Measurements from ENCODE around the gene JADE1. TPM values are rescaled to one million over a fixed set of nuclear protein-coding genes. Genes with fewer than 3 reads are reported as not detected.
A peak's percentile ranks its signal among the peaks of the same experiment; 100 is the strongest.

JADE1 gene
- total and polyA plus RNA-seq, 12 donors: 18.4 to 66.7 (median 37.7) TPM

DNA sequence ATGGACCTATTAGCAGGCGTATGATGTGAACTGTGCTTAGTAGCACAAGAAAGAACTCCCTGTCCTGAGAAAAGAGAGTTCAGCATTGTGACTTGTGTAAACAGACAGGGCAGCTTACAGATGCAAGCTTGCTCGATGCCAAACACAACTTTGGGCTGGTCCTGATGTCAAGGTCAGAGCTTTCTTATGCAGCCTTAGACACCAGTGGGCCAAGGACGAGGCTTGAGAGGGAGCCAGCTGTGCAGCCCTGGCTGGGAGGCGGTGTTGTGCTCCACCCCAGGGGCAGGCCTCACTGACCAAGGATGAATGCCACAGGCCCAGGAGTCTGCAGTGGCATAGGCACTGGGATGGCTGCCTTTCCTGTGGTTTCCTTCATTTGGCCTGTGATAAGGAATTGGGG is 35.4 kb downstream of the JADE1 start:
- TF ChIP-seq, protein P1, sequence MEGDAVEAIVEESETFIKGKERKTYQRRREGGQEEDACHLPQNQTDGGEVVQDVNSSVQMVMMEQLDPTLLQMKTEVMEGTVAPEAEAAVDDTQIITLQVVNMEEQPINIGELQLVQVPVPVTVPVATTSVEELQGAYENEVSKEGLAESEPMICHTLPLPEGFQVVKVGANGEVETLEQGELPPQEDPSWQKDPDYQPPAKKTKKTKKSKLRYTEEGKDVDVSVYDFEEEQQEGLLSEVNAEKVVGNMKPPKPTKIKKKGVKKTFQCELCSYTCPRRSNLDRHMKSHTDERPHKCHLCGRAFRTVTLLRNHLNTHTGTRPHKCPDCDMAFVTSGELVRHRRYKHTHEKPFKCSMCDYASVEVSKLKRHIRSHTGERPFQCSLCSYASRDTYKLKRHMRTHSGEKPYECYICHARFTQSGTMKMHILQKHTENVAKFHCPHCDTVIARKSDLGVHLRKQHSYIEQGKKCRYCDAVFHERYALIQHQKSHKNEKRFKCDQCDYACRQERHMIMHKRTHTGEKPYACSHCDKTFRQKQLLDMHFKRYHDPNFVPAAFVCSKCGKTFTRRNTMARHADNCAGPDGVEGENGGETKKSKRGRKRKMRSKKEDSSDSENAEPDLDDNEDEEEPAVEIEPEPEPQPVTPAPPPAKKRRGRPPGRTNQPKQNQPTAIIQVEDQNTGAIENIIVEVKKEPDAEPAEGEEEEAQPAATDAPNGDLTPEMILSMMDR (IDR thresholded peaks at IDR 0.05): no peak
- TF ChIP-seq POLR2A (IDR thresholded peaks at IDR 0.05): peak in 1 of 2 donors; percentile 23
- Histone ChIP-seq H3K27ac (peak overlapping the region in 4 of 5 donors; percentile 10 to 77 (median 69)), H3K27me3 (no peaks in the 10 kb centered on the region), H3K9me3 (replicated peaks in 1 of 3) (no peaks in the 10 kb centered on the region), H3K4me1 (replicated peaks in 1 of 2) (peaks cover 53 to 77% of the 10 kb centered on the region in 2 donors), H3K4me3 (no peak overlapping the region), H3K36me3 (replicated peaks in 1 of 2) (peaks cover 0 to 47% of the 10 kb centered on the region in 2 donors)
- peak; percentile 68 to 93 (median 89) for DNase-seq
- intact Hi-C loops (cut with DNase I): no loop called here
- WGBS, 4 donors: 17 to 32% (median 25%) methylated on average over 4 of the region's 4 CpGs

DNA sequence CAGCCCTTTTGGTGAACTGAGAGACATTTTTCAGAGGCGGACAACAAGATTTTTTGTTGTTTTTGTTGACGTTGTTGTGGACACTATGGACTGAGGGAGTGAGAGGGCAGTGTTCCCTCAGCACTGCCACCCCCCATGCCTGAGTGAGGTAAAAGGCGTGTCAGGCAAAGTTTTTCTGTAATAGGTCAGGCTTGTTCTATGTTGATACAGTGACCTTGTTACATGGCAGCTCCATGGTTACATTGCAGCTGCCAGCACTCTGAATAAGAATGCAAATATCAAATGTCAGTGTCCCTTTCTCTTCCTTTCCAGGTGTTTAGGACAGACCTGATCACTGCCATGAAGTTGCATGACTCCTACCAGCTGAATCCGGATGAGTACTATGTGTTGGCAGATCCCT is 36.6 kb downstream of the JADE1 start:
- no peaks in the 10 kb centered on the region for H3K27me3 ChIP-seq
- H3K27ac ChIP-seq: peak overlapping the region in 3 of 5 donors; percentile 66 to 77 (median 72)
- intact Hi-C loops (cut with DNase I): no loop called here
- H3K9me3 ChIP-seq (replicated peaks in 1 of 3): no peaks in the 10 kb centered on the region
- peaks cover 0 to 58% of the 10 kb centered on the region in 2 donors for H3K36me3 ChIP-seq (replicated peaks in 1 of 2)
- H3K4me1 ChIP-seq (replicated peaks in 1 of 2): peaks cover 44 to 65% of the 10 kb centered on the region in 2 donors
- peak in 4 of 7 donors; percentile 37 to 56 (median 45) for DNase-seq
- TF ChIP-seq POLR2A (IDR thresholded peaks at IDR 0.05): no peak
- TF ChIP-seq, protein P1 (IDR thresholded peaks at IDR 0.05): no peak
- no peak overlapping the region for H3K4me3 ChIP-seq
- 50 to 61% (median 56%) methylated on average over 4 of the region's 4 CpGs for WGBS, 4 donors

DNA sequence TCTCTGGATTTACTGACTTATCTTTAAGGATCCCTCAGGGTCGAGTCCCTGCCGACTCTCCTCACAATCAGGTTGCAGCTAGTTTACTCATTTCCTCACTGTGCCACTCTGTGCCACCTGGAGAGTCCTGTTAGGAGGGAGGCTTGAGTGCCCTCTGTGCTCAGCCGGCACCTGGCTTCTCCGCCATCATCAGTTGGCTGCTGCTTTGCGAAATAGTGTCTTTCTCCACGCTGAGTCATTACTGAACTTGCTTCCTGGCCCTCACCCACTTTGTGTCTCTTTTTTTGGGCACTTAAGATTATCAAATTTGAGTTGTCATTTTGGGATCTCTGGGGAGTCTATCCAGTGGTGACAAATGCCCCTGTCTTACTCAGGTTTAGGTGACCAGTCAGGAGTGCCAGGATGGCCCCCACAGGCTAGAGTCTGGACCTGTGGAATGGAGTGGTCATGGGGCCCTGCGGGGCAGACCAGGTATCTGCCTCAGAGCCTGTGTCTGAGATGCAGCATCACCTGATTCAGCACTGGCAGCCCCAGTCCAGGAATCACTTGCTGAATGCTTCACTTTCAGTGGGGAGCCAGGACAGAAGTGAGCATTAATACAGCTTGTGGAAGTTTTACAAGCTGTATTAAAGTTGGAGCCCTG is 37.7 kb downstream of the JADE1 start:
- peaks cover 36 to 57% of the 10 kb centered on the region in 2 donors for H3K4me1 ChIP-seq (replicated peaks in 1 of 2)
- TF ChIP-seq, protein P1 (IDR thresholded peaks at IDR 0.05): no peak
- no peak for TF ChIP-seq POLR2A (IDR thresholded peaks at IDR 0.05)
- peaks cover 0 to 69% of the 10 kb centered on the region in 2 donors for H3K36me3 ChIP-seq (replicated peaks in 1 of 2)
- no peaks in the 10 kb centered on the region for H3K27me3 ChIP-seq
- peak overlapping the region in 3 of 5 donors; percentile 66 to 77 (median 72) for H3K27ac ChIP-seq
- peak in 5 of 7 donors; percentile 55 to 71 (median 66) for DNase-seq
- intact Hi-C loops (cut with DNase I): no loop called here
- whole genome bisulfite sequencing, 4 donors: 38 to 79% (median 45%) methylated on average over 6 to 7 of the region's 7 CpGs
- no peaks in the 10 kb centered on the region for H3K9me3 ChIP-seq (replicated peaks in 1 of 3)
- no peak overlapping the region for H3K4me3 ChIP-seq

DNA sequence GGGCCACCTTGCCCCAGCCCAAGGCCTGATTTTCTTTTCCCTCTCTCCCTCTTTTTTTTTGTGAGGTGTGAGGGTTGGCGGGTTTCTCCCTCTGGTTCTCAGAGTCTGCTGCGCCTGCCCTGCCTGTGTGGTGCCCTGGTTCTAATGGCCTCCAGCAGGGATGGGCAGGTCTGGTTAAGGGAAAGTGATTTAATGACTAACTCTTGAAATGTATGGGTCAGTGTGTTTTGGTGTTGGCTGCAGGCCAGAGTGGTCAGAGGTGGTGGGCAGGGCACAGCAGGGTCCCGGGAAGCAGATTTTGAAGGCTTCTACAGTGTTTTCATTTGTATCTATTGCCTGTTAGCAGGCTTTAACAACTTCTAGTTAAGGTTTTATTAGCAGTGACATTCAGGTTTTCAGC is 39.0 kb downstream of the JADE1 start:
- H3K27ac ChIP-seq: no peak overlapping the region
- DNase-seq: no peak
- no peak overlapping the region for H3K4me3 ChIP-seq
- no peaks in the 10 kb centered on the region for H3K9me3 ChIP-seq (replicated peaks in 1 of 3)
- no peaks in the 10 kb centered on the region for H3K27me3 ChIP-seq
- intact Hi-C loops (cut with DNase I): no loop called here
- 86 to 100% (median 96%) methylated on average over 3 of the region's 3 CpGs for WGBS, 4 donors
- no peak for TF ChIP-seq POLR2A (IDR thresholded peaks at IDR 0.05)
- TF ChIP-seq, protein P1 (IDR thresholded peaks at IDR 0.05): no peak
- H3K36me3 ChIP-seq (replicated peaks in 1 of 2): peaks cover 0 to 76% of the 10 kb centered on the region in 2 donors
- peaks cover 36 to 50% of the 10 kb centered on the region in 2 donors for H3K4me1 ChIP-seq (replicated peaks in 1 of 2)
